ENCODE results near the gene PLPP3. TPM values are rescaled to one million over a fixed set of nuclear protein-coding genes. Genes with fewer than 3 reads are reported as not detected.

Gene PLPP3
- total RNA-seq, 1 donor from 2014 or later: 61.8 TPM

DNA sequence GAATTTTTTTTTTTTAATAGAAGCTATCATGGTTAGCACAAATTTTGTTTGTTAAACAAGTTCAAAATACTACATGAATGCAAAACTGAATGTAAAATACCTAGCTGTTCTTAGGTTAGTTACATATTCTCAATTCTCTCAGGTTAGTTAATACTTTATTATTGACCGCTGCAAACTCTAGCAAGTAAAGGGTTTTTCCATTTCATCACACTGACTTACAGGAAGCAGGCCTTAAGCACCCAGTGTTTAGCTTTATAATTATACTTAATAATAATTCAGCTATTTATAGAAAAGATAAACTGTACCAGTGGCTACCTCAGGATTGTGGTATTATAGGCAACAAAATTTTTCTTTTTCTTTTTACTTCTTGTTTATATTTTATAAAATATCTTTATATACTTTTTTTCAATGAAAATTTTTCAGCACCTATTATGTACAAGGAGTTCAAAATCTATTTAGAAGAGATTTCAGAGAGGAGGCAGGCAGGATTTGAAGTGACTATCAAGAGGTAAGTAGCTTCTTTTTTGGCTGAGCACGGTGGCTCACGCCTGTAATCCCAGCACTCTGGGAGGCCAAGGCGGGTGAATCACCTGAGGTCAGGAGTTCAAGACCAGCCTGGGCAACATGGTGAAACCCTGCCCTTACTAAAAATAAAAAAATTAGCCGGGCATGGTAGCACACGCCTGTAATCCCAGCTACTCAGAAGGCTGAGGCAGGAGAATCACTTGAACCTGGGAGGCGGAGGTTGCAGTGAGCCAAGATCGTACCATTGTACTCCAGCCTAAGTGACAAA is 17.9 kb downstream of the PLPP3 start:
- Mint-ChIP-seq H3K9me3 (no peaks in the 10 kb centered on the region), H3K27me3 (ENCODE audit: low read depth) (no peaks in the 10 kb centered on the region), H3K36me3 (no peaks in the 10 kb centered on the region), H3K4me3 (no peak overlapping the region), H3K4me1 (peaks cover 43% of the 10 kb centered on the region), H3K27ac (no peak overlapping the region)
- no peak for DNase-seq (ENCODE audit: low spot score in 2 of 2, unreplicated experiment in 2 of 2)
- TF ChIP-seq CTCF (IDR thresholded peaks at IDR 0.05; ENCODE audit: unreplicated experiment): no peak

DNA sequence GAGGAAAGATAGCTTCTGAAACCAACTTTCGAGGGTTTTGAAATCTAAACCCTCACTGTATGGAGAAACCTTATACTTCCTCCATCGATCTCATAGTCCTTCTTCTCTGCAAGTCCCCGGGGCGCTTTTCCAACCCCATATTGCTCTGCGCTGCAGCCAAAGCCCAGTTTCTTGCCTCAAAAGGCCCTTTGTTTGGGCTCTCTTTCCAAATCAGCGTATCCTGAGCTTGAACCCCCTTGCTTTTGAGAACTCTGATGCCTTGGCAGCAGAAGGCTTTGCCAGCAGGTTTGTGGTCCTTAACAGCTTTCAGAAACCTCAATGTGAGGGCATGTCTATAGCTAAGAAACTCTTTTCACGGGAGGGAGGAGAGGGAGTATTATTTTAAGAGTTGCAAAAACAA is 21.6 kb downstream of the PLPP3 start:
- TF ChIP-seq CTCF (IDR thresholded peaks at IDR 0.05; ENCODE audit: unreplicated experiment): no peak
- H3K4me1 Mint-ChIP-seq: peaks cover 18% of the 10 kb centered on the region
- DNase-seq (ENCODE audit: low spot score in 2 of 2, unreplicated experiment in 2 of 2): no peak
- H3K27me3 Mint-ChIP-seq (ENCODE audit: low read depth): no peaks in the 10 kb centered on the region
- H3K27ac Mint-ChIP-seq: no peak overlapping the region
- peaks cover 5% of the 10 kb centered on the region for H3K36me3 Mint-ChIP-seq
- no peak overlapping the region for H3K4me3 Mint-ChIP-seq
- no peaks in the 10 kb centered on the region for H3K9me3 Mint-ChIP-seq

DNA sequence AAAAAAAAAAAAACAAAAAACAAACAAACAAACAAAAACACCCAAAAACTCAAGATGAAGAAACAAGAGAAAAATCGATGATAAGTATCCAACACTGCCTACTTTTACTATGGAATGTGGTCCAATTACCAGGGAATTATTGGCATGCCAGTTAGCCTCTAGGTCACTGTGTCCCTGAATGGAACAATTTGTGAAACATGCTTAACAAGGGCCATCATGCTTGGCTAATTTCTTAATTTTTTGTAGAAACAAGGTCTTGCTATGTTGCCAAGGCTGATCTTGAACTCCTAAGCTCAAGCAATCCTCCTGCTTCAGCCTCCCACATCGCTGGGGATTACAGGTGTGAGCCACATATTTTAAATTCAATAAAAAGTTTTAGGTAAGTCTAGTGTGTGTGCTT is 23.9 kb downstream of the PLPP3 start:
- Mint-ChIP-seq H3K36me3 (peaks cover 5% of the 10 kb centered on the region), H3K9me3 (no peaks in the 10 kb centered on the region), H3K4me1 (peaks cover 16% of the 10 kb centered on the region), H3K27ac (no peak overlapping the region), H3K4me3 (no peak overlapping the region), H3K27me3 (ENCODE audit: low read depth) (no peaks in the 10 kb centered on the region)
- DNase-seq (ENCODE audit: low spot score in 2 of 2, unreplicated experiment in 2 of 2): no peak
- no peak for TF ChIP-seq CTCF (IDR thresholded peaks at IDR 0.05; ENCODE audit: unreplicated experiment)

DNA sequence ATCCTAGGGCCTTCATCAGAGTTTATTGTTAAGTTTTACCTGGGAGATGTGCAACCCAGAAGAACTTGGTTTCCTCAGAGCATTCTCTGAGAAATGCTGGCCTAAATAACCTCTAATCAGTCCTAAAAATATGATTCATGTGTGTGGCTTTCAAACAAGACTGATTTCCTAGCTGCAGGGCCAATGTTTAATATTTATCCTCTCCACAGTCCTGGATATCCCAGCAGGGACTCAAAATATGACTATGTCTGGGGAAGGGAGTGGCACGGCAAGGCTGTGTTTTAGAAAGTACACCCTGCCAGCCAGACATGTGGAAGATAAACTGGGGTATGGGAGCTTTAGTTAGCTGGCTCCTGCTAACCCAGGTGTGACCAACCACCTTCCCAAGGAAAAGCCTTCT is 26.3 kb downstream of the PLPP3 start:
- TF ChIP-seq CTCF (IDR thresholded peaks at IDR 0.05; ENCODE audit: unreplicated experiment): no peak
- H3K9me3 Mint-ChIP-seq: no peaks in the 10 kb centered on the region
- H3K27me3 Mint-ChIP-seq (ENCODE audit: low read depth): no peaks in the 10 kb centered on the region
- H3K4me3 Mint-ChIP-seq: no peak overlapping the region
- H3K36me3 Mint-ChIP-seq: peaks cover 8% of the 10 kb centered on the region
- no peak overlapping the region for H3K27ac Mint-ChIP-seq
- H3K4me1 Mint-ChIP-seq: peaks cover 20% of the 10 kb centered on the region
- no peak for DNase-seq (ENCODE audit: low spot score in 2 of 2, unreplicated experiment in 2 of 2)

DNA sequence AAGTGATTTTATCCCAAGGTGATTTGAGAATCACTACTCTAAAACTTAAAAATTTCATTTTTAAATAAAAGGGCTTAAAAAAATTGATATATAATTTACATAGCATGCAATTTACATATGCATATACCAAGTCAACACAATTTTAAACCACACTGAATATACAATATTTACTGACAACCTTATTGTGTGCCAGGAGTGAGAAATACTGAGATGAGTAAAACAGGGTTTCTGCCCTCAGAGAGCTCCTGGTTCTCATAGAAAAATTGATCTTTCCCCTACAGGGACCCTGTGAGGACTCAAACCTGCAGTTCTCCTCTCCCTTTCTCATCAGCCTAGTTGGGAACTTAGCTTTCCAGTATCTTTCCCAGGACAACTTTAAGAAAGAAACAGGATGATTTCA is 27.0 kb downstream of the PLPP3 start:
- Mint-ChIP-seq H3K27me3 (ENCODE audit: low read depth) (no peaks in the 10 kb centered on the region), H3K4me3 (no peak overlapping the region), H3K4me1 (peaks cover 26% of the 10 kb centered on the region), H3K36me3 (peaks cover 8% of the 10 kb centered on the region), H3K27ac (no peak overlapping the region), H3K9me3 (no peaks in the 10 kb centered on the region)
- DNase-seq (ENCODE audit: low spot score in 2 of 2, unreplicated experiment in 2 of 2): no peak
- TF ChIP-seq CTCF (IDR thresholded peaks at IDR 0.05; ENCODE audit: unreplicated experiment): no peak
